KMS-11 (cell line): ENCODE measurements around the gene RASSF4.

Experiments
- H2AFZ ChIP-seq: fragments of 200-600 bp; sonication (generic); 2 replicates; pipeline ENCODE4 v1.6.1; 2016; ENCODE audit warnings: antibody characterized with exemption, mixed run types, low read depth
- H3K27ac ChIP-seq: fragments of 200-600 bp; sonication (generic); 2 replicates; pipeline ENCODE4 v1.6.1; 2016; ENCODE audit warnings: mild to moderate bottlenecking, mixed run types
- H3K27me3 ChIP-seq: fragments of 200-600 bp; sonication (generic); 2 replicates; pipeline ENCODE4 v1.6.1; 2017; ENCODE audit warnings: mild to moderate bottlenecking, low read depth, mixed run types, moderate library complexity; ENCODE audit not compliant: insufficient read depth
- H3K36me3 ChIP-seq: fragments of 200-600 bp; sonication (generic); 2 replicates; pipeline ENCODE4 v1.6.1; 2017; ENCODE audit warnings: mild to moderate bottlenecking, mixed run types; ENCODE audit not compliant: insufficient read depth
- H3K4me1 ChIP-seq: fragments of 200-600 bp; sonication (generic); 2 replicates; pipeline ENCODE4 v1.6.1; 2016; ENCODE audit warnings: mild to moderate bottlenecking, low read depth, mixed run types; ENCODE audit not compliant: poor library complexity, severe bottlenecking
- H3K4me2 ChIP-seq: fragments of 200-600 bp; sonication (generic); 2 replicates; pipeline ENCODE4 v1.7.0; 2016; ENCODE audit warnings: mild to moderate bottlenecking, mixed run types
- H3K4me3 ChIP-seq: fragments of 200-600 bp; sonication (generic); IDR thresholded peaks from 2 replicates; pipeline ENCODE4 v1.6.1; 2017; ENCODE audit warnings: low read depth, low read length, mixed read lengths; ENCODE audit not compliant: insufficient read depth
- H3K79me2 ChIP-seq: fragments of 200-600 bp; sonication (generic); 2 replicates; pipeline ENCODE4 v1.6.1; 2016; ENCODE audit warnings: low read depth, mixed run types; ENCODE audit not compliant: insufficient read depth
- H3K9ac ChIP-seq: fragments of 200-600 bp; sonication (generic); 2 replicates; pipeline ENCODE4 v1.6.1; 2016; ENCODE audit warnings: mild to moderate bottlenecking, mixed run types
- H4K20me1 ChIP-seq: fragments of 200-600 bp; sonication (generic); 2 replicates; pipeline ENCODE4 v1.6.1; 2016; ENCODE audit warnings: mild to moderate bottlenecking, mixed run types; ENCODE audit not compliant: insufficient read depth
- CTCF ChIP-seq: fragments of 200-600 bp; sonication (generic); conservative IDR thresholded peaks from 2 replicates; pipeline ENCODE4 v1.6.1; 2017; ENCODE audit warnings: low read depth, mild to moderate bottlenecking, antibody characterized with exemption, low read length, moderate library complexity, mixed read lengths

The RASSF4 gene

GRCh38 chr10:44928462-44928861 is 31.1 kb upstream of the RASSF4 start:
- H3K4me3 ChIP-seq = no peak overlapping the region
- no peak overlapping the region for H3K27ac ChIP-seq
- TF ChIP-seq CTCF = no peak
- H3K4me1 ChIP-seq = peaks cover 61% of the 10 kb centered on the region
- no peaks in the 10 kb centered on the region for H3K79me2 ChIP-seq
- H4K20me1 ChIP-seq = no peaks in the 10 kb centered on the region
- no peaks in the 10 kb centered on the region for H3K27me3 ChIP-seq
- H3K4me2 ChIP-seq = no peak overlapping the region
- H3K9ac ChIP-seq = no peak overlapping the region
- H2AFZ ChIP-seq = no peak overlapping the region
- H3K36me3 ChIP-seq = no peaks in the 10 kb centered on the region

DNA sequence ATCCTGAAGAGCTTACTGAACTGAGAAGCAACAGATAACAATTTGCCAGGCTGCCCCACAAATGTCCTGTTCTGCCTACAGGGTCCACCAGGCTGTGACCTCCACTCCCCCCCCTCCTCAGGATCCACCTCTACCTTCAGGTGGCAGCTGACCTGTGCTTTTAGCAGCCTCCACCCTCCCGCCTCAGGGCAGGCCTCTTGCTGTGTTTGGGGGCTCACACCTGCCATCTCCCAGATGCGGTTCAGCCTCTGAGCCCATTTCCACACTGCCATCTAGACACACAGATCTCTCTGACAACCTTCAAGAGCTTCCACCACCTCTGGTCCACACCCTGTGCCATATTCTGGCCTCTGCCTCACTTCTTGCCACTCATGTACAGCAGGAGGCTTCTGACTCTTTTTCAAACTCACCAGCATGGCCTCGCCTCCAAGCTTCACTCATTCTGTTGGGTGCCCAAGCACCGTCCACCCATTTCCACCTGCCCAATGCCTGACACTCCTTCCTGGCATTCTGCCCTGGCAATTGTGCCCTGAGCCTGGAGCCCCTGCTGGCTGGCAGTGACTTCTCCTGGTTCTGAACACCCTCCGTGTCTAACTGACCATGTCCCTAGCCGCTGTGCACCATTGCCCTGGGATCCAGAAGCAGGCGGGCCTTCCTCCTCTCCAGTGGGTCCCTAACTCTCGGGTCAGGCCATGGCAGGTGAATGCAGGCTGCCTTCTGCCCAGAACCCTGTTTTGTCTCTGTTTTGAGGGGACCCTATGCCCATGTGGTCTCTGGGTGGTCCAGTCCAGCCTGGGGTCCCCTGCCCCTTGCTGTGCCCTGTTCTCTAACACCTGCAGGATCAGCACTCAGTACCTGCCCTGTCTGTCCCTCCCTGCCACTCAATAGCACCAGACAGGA is 30.0 kb upstream of the RASSF4 start:
- H3K4me2 ChIP-seq = no peak overlapping the region
- H4K20me1 ChIP-seq = no peaks in the 10 kb centered on the region
- H2AFZ ChIP-seq = no peak overlapping the region
- H3K9ac ChIP-seq = no peak overlapping the region
- no peaks in the 10 kb centered on the region for H3K27me3 ChIP-seq
- H3K27ac ChIP-seq = no peak overlapping the region
- H3K36me3 ChIP-seq = no peaks in the 10 kb centered on the region
- no peak for TF ChIP-seq CTCF
- H3K4me3 ChIP-seq = no peak overlapping the region
- H3K79me2 ChIP-seq = no peaks in the 10 kb centered on the region
- H3K4me1 ChIP-seq = peaks cover 59% of the 10 kb centered on the region

GRCh38 chr10:44930904-44931620 is 28.5 kb upstream of the RASSF4 start:
- H2AFZ ChIP-seq = no peak overlapping the region
- TF ChIP-seq CTCF = no peak
- H3K27me3 ChIP-seq = no peaks in the 10 kb centered on the region
- H3K79me2 ChIP-seq = no peaks in the 10 kb centered on the region
- no peak overlapping the region for H3K27ac ChIP-seq
- H3K4me1 ChIP-seq = peaks cover 52% of the 10 kb centered on the region
- H4K20me1 ChIP-seq = no peaks in the 10 kb centered on the region
- no peak overlapping the region for H3K4me2 ChIP-seq
- no peak overlapping the region for H3K4me3 ChIP-seq
- H3K9ac ChIP-seq = no peak overlapping the region
- no peaks in the 10 kb centered on the region for H3K36me3 ChIP-seq

DNA sequence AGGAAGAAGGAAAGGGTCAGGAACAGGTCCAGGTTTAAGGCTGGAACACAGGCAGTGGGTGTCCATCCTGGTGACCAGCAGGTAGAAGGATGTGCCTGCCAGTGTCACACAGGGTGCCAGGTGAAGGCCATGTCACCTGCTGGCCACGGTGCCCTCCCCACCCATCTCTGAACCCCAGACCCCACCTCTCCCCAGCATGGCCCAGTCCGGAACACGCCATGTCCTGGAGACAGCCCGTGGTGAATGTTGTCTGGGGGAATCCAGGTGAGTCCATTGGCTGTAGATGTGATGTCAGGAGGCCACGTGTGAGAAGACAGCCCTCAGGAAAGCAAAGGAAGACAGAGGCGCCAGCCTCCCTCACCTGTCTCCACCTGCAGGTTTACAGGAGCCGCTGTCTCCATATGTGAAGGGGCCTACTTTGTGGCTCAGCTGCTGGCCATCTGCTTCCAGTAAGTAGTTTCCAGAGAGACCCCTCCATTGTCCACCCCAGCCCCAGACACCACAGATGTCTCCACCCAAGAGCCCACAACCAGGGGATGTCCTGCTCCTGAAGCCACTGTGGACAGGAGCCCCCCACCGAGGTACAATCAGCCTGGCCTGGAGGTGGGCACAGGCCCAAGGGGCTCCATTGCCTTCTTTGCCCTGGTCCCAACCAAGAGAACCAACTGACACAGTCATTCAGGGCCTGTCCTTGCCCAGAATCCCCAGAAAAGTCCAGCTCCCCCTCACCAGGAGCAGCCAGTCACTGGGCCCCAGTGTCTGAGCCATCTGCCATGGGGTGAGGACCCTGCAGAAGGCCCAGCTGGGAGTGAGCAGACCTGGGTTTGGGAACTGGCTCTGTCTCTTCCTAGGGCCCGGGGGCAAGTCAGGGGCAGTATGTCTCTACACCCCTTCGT is 27.7 kb upstream of the RASSF4 start:
- peak overlapping the region; percentile 13; the same call in 1 of the 2 replicates for H3K9ac ChIP-seq
- no peak for TF ChIP-seq CTCF

More for the DNA sequence above, 27.7 kb upstream of the RASSF4 start:
- H2AFZ ChIP-seq = peak overlapping the region; percentile 38; the same call in 1 of the 2 replicates
- no peaks in the 10 kb centered on the region for H4K20me1 ChIP-seq
- no peaks in the 10 kb centered on the region for H3K27me3 ChIP-seq
- peaks cover 54% of the 10 kb centered on the region for H3K4me1 ChIP-seq
- no peak overlapping the region for H3K27ac ChIP-seq
- no peaks in the 10 kb centered on the region for H3K79me2 ChIP-seq
- no peaks in the 10 kb centered on the region for H3K36me3 ChIP-seq
- H3K4me3 ChIP-seq = no peak overlapping the region
- peak overlapping the region; percentile 22; the same call in 1 of the 2 replicates for H3K4me2 ChIP-seq
